ENCODE results near the gene MED12.
A peak's percentile ranks its signal among the peaks of the same experiment; 100 is the strongest.

The MED12 gene

GRCh38 chrX:71118032-71118984 is at the start of gene MED12:
TSS of gene MED12 (plus strand) at chrX:71118596. CDS start at chrX:71118755, 159 bp downstream.
- DNase-seq (ENCODE audit: low read depth in 1 of 2, low spot score in 1 of 2), result peak; percentile 55 to 76

GRCh38 chrX:71070531-71070930 is 47.9 kb upstream of the MED12 start:
- DNase-seq (ENCODE audit: low read depth in 1 of 2, low spot score in 1 of 2), result no peak

DNA sequence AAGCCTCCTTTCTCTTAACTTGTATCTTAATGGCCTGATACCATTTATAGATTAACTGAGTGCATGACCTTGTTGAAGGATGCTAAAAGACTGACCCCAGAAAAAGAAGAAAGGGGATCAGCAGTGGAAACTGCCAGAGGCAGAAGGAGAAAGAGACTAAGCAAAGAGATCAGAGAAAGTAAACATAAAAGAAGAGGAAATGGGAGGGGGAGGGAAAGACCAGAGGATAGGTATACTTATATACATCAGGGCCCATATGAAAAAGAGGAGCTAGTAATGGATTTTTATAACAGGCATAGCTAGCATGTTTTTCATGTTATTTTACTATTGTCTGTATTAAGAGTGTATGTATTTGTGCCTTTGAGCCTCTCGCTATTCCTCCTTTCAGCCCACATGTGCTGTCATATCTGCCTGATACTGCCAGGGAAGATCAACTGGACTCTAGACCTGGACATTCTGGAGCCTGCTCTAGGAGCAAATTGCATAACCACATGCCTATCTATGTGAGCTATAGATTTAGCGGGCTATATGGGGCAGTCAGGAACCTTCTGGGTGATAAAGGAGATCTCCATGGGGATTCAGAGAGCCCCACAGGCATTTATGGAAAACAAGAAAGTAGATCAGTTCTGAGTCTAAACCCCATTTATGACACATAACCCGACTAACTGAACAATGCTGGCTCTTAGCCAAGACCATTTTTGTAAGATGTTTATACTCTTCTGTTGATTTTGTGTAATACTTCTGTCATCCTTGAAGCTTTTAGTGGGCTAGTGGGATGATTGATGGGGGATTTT is 36.9 kb upstream of the MED12 start:
- DNase-seq (ENCODE audit: low read depth in 1 of 2, low spot score in 1 of 2), result no peak

- no peak for DNase-seq (ENCODE audit: low read depth in 1 of 2, low spot score in 1 of 2)
Measured at GRCh38 chrX:71082124-71082647, 36.2 kb upstream of the MED12 start.

GRCh38 chrX:71082822-71083221 is 35.6 kb upstream of the MED12 start:
- DNase-seq (ENCODE audit: low read depth in 1 of 2, low spot score in 1 of 2), result no peak

- DNase-seq (ENCODE audit: low read depth in 1 of 2, low spot score in 1 of 2), result no peak
Measured at GRCh38 chrX:71085900-71086299, 32.5 kb upstream of the MED12 start.

DNA sequence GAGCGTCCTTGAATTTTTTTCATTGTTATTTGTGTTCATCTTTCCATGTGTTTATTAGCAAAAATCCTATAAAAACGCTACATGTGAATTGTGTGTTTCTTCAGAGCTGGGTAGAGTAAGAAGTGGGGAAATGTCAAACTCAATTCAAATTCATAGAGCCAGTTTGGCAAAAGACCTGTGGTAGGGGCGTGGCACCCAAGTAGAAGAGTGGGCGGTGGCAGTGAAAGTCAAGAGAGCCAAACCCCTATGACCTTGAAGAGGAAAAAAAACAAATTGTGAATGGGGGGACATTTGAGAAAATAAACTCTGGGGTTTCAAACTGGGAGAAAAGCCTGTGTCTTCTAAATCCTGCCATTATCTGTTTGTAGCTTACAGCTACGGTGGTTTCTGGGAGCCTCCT is 27.1 kb upstream of the MED12 start:
- DNase-seq (ENCODE audit: low read depth in 1 of 2, low spot score in 1 of 2), result no peak

GRCh38 chrX:71095033-71095432 is 23.4 kb upstream of the MED12 start:
- no peak for DNase-seq (ENCODE audit: low read depth in 1 of 2, low spot score in 1 of 2)

- DNase-seq (ENCODE audit: low read depth in 1 of 2, low spot score in 1 of 2), result peak; percentile 70 to 76
Measured at GRCh38 chrX:71095555-71095980, 22.8 kb upstream of the MED12 start, which contains the start of gene FOXO4. TSS of gene FOXO4 (plus strand) at chrX:71095851. CDS start at chrX:71096529, 678 bp downstream.

DNA sequence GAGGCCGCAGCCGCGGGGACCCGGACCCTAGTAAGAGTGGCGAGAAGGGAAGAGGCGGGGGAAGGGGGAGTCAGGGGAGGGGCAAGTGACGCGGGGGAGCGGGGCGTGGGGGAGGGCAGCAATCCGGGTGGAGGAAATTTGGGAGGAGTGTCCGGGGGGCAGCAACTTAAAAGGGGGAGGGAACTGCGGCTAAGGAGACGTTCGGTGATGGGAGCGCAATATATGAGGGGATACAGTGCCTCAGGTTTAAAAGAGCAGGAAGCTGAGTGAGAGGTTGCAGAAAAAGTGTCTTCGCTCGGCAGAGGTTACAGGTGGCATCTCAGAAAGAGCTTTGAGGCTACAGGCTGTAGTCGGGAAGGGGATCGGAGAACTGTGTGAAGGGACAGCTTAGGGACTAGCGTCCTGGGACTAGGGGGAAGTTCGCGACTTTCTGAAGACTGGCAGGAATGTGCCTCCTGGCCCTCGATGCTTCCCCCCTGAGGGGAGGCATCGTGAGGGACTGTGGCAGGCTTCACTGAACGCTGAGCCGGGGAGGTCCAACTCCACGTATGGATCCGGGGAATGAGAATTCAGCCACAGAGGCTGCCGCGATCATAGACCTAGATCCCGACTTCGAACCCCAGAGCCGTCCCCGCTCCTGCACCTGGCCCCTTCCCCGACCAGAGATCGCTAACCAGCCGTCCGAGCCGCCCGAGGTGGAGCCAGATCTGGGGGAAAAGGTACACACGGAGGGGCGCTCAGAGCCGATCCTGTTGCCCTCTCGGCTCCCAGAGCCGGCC is 22.2 kb upstream of the MED12 start:
- DNase-seq (ENCODE audit: low read depth in 1 of 2, low spot score in 1 of 2), result no peak

DNA sequence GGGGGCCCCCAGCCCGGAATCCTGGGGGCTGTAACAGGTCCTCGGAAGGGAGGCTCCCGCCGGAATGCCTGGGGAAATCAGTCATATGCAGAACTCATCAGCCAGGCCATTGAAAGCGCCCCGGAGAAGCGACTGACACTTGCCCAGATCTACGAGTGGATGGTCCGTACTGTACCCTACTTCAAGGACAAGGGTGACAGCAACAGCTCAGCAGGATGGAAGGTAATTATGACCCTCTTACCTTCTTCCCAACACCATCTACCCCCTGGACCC is 21.7 kb upstream of the MED12 start:
- DNase-seq (ENCODE audit: low read depth in 1 of 2, low spot score in 1 of 2), result no peak

- DNase-seq (ENCODE audit: low read depth in 1 of 2, low spot score in 1 of 2), result peak; percentile 52 to 57
Measured at GRCh38 chrX:71098302-71098701, 20.1 kb upstream of the MED12 start.

- DNase-seq (ENCODE audit: low read depth in 1 of 2, low spot score in 1 of 2), result no peak
Measured at GRCh38 chrX:71098951-71099506, 19.4 kb upstream of the MED12 start.

DNA sequence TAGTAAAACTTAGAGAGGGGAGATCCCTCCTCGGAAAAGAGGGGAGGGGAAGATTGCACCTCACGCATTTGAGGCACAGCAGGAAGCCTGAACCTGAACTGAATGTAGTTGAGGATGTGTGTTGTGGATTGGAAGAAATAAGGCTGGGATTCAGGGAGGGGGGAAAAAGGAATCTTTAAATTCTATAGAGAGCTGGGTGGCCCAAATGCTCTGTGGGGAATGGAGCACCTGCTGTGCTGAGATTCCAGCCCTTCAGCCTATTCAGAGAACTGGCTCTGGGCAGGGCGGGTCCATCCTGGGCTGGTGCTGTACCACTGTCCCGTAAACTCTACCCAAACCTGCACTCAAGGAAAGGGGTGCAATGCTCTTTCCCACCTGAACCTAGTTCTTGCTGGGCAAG is 18.7 kb upstream of the MED12 start:
- DNase-seq (ENCODE audit: low read depth in 1 of 2, low spot score in 1 of 2), result no peak

DNA sequence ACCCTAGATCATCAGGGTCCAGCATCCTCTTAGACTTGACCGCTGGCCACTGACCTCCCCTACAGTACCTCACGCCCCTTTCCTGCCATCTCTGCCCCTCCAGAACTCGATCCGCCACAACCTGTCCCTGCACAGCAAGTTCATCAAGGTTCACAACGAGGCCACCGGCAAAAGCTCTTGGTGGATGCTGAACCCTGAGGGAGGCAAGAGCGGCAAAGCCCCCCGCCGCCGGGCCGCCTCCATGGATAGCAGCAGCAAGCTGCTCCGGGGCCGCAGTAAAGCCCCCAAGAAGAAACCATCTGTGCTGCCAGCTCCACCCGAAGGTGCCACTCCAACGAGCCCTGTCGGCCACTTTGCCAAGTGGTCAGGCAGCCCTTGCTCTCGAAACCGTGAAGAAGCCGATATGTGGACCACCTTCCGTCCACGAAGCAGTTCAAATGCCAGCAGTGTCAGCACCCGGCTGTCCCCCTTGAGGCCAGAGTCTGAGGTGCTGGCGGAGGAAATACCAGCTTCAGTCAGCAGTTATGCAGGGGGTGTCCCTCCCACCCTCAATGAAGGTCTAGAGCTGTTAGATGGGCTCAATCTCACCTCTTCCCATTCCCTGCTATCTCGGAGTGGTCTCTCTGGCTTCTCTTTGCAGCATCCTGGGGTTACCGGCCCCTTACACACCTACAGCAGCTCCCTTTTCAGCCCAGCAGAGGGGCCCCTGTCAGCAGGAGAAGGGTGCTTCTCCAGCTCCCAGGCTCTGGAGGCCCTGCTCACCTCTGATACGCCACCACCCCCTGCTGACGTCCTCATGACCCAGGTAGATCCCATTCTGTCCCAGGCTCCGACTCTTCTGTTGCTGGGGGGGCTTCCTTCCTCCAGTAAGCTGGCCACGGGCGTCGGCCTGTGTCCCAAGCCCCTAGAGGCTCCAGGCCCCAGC is 17.6 kb upstream of the MED12 start:
- DNase-seq (ENCODE audit: low read depth in 1 of 2, low spot score in 1 of 2), result no peak

DNA sequence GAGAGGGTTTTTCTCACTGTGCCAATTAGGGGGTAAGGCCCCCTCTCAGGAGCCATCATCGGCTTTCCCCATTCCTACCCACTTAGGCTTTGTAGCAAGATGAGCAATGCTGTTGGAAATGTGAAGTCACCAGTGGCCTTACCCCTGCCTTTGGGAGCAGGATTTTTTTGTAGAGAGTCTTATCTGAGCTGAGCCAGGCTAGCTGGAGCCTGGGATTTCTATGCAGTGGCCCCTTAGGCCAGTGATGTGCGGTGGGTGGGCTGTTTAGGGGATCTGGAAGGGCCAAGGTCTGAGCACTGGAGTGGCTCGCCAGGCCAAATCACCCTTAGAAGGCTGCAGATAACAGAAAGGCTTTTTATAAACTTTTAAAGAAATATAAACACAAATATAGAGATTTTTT is 16.1 kb upstream of the MED12 start:
- DNase-seq (ENCODE audit: low read depth in 1 of 2, low spot score in 1 of 2), result no peak

- no peak for DNase-seq (ENCODE audit: low read depth in 1 of 2, low spot score in 1 of 2)
Measured at GRCh38 chrX:71103110-71103983, 15.0 kb upstream of the MED12 start.

DNA sequence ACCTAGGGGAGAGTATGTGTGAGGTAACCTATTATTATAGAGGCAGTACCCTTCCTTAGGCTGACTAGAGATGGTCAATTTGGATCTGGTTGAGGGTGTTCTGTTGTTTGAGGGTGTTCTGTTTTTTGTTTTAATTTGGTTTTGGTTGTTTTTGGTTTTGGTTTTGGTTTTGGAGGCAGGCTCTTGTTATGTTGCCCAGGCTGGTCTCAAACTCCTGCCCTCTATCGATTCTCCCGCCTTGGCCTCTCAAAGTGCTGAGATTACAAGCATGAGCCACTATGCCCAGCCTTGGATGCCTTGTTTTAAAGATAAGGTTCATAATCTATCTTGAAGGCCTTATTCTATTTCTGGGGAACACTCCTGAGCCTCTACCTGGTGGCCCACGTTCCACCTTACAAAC is 12.8 kb upstream of the MED12 start:
- no peak for DNase-seq (ENCODE audit: low read depth in 1 of 2, low spot score in 1 of 2)

GRCh38 chrX:71106427-71106826 is 12.0 kb upstream of the MED12 start, which contains the start of gene CXorf65:
TSS of gene CXorf65 (minus strand) at chrX:71106740. CDS start at chrX:71106556, 184 bp downstream.
- no peak for DNase-seq (ENCODE audit: low read depth in 1 of 2, low spot score in 1 of 2)

All from stimulated activated CD4-positive, alpha-beta T cell treated with anti-CD3 and anti-CD28 coated beads, Interleukin-15, amount 100 ng/mL, for 1 hour (primary cell).